GM12873 (cell line): Measurements from ENCODE around the gene ELAVL2.

Source experiments
- TF ChIP-seq, protein P1 (sequence below): IDR thresholded peaks from 2 replicates; pipeline ENCODE4 v1.5.1; 2012; ENCODE audit warnings: low read depth, mild to moderate bottlenecking, moderate library complexity, low read length, control low read depth; ENCODE audit not compliant: insufficient read depth; ENCODE audit errors: missing control alignments

The ELAVL2 gene

DNA sequence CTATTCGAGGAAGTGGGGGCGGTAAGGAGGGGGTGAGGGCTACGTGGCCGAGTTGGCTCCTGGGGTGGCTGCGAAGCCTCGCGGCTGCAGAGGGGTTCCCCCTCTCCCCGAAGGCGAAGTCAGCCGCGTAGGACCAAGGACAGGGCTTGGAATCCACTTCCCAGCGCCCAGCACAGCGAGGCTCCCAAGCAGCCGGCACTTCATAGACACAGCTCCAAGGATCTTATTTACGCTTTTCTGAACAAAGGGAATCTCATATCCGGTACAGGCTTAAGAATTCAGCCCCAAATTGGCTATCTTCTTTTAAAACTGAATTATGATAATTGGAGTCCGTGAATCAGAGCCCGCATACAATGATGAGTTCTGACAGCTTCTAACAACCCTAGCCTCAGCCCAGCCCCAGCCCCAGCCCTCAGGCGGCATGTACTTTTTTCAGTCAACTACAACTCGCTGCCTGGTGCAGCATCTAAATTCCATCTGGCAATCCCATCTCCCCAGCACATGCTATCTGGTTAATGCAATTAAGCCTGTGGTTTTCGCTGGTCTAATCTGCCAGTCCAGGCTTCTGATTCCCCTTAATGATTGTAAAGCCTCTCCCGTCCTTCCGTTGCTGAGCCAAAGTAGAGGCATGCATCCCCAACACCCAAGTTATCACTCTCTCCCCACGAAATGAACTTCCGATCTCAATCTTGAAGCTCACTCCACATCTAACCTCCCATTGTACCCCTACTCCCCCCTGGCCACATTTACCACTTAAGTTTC is 1.0 kb downstream of the ELAVL2 start:
- TF ChIP-seq, protein P1, sequence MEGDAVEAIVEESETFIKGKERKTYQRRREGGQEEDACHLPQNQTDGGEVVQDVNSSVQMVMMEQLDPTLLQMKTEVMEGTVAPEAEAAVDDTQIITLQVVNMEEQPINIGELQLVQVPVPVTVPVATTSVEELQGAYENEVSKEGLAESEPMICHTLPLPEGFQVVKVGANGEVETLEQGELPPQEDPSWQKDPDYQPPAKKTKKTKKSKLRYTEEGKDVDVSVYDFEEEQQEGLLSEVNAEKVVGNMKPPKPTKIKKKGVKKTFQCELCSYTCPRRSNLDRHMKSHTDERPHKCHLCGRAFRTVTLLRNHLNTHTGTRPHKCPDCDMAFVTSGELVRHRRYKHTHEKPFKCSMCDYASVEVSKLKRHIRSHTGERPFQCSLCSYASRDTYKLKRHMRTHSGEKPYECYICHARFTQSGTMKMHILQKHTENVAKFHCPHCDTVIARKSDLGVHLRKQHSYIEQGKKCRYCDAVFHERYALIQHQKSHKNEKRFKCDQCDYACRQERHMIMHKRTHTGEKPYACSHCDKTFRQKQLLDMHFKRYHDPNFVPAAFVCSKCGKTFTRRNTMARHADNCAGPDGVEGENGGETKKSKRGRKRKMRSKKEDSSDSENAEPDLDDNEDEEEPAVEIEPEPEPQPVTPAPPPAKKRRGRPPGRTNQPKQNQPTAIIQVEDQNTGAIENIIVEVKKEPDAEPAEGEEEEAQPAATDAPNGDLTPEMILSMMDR = no peak

- TF ChIP-seq, protein P1 = no peak
These were observed 1.8 kb downstream of the ELAVL2 start for GRCh38 chr9:23823986-23824829.

DNA sequence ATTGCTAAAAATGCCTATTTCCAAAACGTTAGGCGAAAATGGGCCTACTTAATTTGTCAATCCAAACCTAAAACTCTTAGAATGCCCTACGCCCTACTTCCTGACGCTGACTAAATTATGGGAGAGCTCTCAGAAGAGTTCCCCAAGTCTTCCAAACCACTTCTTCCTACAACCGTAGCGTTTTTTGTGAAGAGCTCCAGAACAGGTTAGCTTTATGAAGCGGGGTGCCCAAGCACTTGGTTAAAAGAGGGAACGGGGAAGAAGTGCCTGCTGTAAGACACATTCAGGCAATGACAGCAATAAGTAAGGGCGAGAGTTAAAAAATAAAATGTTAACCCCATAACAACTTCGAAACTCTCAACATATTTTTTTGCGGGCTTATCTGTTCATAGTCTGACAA is 2.8 kb downstream of the ELAVL2 start:
- TF ChIP-seq, protein P1 = no peak

- TF ChIP-seq, protein P1 = no peak
These were observed 3.5 kb downstream of the ELAVL2 start for GRCh38 chr9:23822261-23823169.

DNA sequence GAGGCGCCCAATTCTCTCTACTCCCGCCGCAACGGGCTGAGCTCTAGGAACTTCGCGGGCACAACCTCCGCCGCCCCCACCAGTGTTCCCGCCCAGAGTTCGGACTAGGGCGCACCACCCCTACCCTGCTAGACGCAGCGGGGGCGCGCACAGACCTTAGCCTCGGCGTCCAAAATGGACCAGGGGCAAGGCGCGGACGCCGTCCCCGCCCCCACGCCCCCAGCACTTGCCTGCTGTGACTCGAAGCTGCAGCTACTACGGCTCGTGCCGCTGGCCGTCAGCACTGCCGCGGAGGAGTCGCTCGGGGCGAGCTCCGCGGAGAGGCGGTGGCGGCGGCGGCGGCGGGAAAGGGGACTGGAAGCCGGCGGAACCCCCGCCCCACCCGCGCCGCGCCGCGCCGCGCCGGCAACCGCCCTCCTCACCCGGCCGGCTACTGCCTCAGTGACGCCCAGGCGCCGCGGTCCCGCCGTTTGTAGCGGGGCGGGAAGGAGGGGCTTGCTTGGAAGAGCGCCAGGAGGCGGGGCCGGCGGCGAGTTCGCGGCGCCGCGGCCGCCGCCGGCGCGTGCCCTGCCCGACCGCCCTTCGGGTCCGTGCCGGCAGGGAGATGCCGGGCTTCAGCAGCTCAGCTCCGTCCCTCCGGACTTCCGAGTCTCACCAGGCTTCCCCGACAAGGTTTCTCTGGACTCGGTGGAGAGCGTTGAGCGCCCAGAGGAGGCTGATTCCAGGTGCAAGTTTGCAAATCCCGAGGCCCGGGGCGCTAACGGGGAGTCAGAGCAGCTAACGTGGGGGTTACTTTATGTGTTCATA is 4.5 kb downstream of the ELAVL2 start:
- TF ChIP-seq, protein P1 = no peak

- TF ChIP-seq, protein P1 = no peak
These were observed 5.3 kb downstream of the ELAVL2 start for GRCh38 chr9:23820451-23821374.
